SK-N-SH (cell line): ENCODE measurements around the gene RIMS4. TPM values are rescaled to one million over a fixed set of nuclear protein-coding genes. Genes with fewer than 3 reads are reported as not detected.

Experiments
- CTCF ChIA-PET: fragments of 300-600, 350-600 bp; formaldehyde crosslinking; extraction: SDS; loops from one replicate; lab custom pipeline; 2021; lab: Yijun Ruan, JAX
- POLR2A ChIA-PET: fragments of 350-600 bp; sonication (Branson Sonifier 250); formaldehyde crosslinking; extraction: SDS; loops from one replicate; lab custom pipeline; 2020; ENCODE audit warnings: antibody characterized with exemption, inconsistent platforms; lab: Yijun Ruan, JAX
- DNase-seq: peaks from one replicate; pipeline ENCODE4 v3.0.0; 2012
- H2AFZ ChIP-seq: fragments of 200-600 bp; sonication (generic); 2 replicates; pipeline ENCODE4 v1.8.1; 2016; ENCODE audit warnings: antibody characterized with exemption, mild to moderate bottlenecking, low read depth
- H3F3A ChIP-seq: fragments of 200-600 bp; sonication (generic); replicated peaks from 2 replicates; pipeline ENCODE3; 2016; ENCODE audit warnings: antibody characterized with exemption, mild to moderate bottlenecking; ENCODE audit not compliant: insufficient read depth
- H3K27ac ChIP-seq, 2 experiments: fragments of 200-500 bp in 1 of 2; fragments of 200-600 bp in 1 of 2; sonication (Bioruptor generic) in 1 of 2; sonication (generic), shearing (Covaris generic) in 1 of 2; 2 replicates each; pipeline versions ENCODE4 v1.5.1 to v1.6.1; 2014 to 2016; ENCODE audit warnings: low read depth in 2 of 2, inconsistent platforms in 1 of 2, low read length in 1 of 2, mild to moderate bottlenecking in 1 of 2, mixed read lengths in 1 of 2
- H3K27me3 ChIP-seq: fragments of 200-600 bp; sonication (generic), shearing (Covaris generic); 2 replicates; pipeline ENCODE4 v1.6.1; 2016; ENCODE audit warnings: mixed run types; ENCODE audit not compliant: insufficient read depth
- H3K36me3 ChIP-seq, 2 experiments: fragments of 200-500 bp in 1 of 2; fragments of 200-600 bp in 1 of 2; sonication (Bioruptor generic) in 1 of 2; sonication (generic) in 1 of 2; replicated peaks in 1 of 2; 2 replicates each; pipeline versions ENCODE3 to v1.5.1; 2014 to 2016; ENCODE audit warnings: low read length in 1 of 2, mild to moderate bottlenecking in 1 of 2; ENCODE audit not compliant: insufficient read depth in 2 of 2, control insufficient read depth in 1 of 2
- H3K4me1 ChIP-seq, 2 experiments: fragments of 200-500 bp in 1 of 2; fragments of 200-600 bp in 1 of 2; sonication (Bioruptor generic) in 1 of 2; sonication (generic), shearing (Covaris generic) in 1 of 2; 2 replicates each; pipeline versions ENCODE4 v1.5.1 to v1.6.1; 2014 to 2016; ENCODE audit warnings: low read depth in 1 of 2, low read length in 1 of 2, mixed run types in 1 of 2; ENCODE audit not compliant: insufficient read depth in 2 of 2, control insufficient read depth in 1 of 2
- H3K4me2 ChIP-seq: fragments of 200-600 bp; sonication (generic), shearing (Covaris generic); 2 replicates; pipeline ENCODE4 v1.6.1; 2017; ENCODE audit warnings: mixed run types
- H3K4me3 ChIP-seq, 2 experiments: fragments of 200-500 bp in 1 of 2; fragments of 200-600 bp in 1 of 2; sonication (Bioruptor generic) in 1 of 2; sonication (generic), shearing (Covaris generic) in 1 of 2; 2 replicates each; pipeline versions ENCODE4 v1.5.1 to v1.8.1; 2014 to 2016; ENCODE audit warnings: low read depth in 2 of 2, inconsistent platforms in 1 of 2, low read length in 1 of 2, mild to moderate bottlenecking in 1 of 2, mixed read lengths in 1 of 2, moderate library complexity in 1 of 2
- H3K79me2 ChIP-seq: fragments of 200-600 bp; sonication (generic); 2 replicates; pipeline ENCODE4 v1.8.1; 2017; ENCODE audit warnings: mild to moderate bottlenecking; ENCODE audit not compliant: insufficient read depth
- H3K9ac ChIP-seq: fragments of 200-600 bp; sonication (generic); 2 replicates; pipeline ENCODE4 v1.6.1; 2017; ENCODE audit warnings: mixed run types
- H3K9me2 ChIP-seq: fragments of 200-600 bp; sonication (generic); 2 replicates; pipeline ENCODE4 v1.6.1; 2017; ENCODE audit warnings: mixed run types
- H3K9me3 ChIP-seq: fragments of 200-600 bp; sonication (generic); 2 replicates; pipeline ENCODE4 v1.6.1; 2017; ENCODE audit warnings: mixed run types, mild to moderate bottlenecking, moderate library complexity
- H4K20me1 ChIP-seq: fragments of 200-600 bp; sonication (generic); 2 replicates; pipeline ENCODE4 v1.6.1; 2017; ENCODE audit warnings: mild to moderate bottlenecking, mixed run types; ENCODE audit not compliant: insufficient read depth
- EP300 ChIP-seq, 2 experiments: IDR thresholded peaks; 2 replicates each; pipeline versions ENCODE4 v1.4.0 to v1.6.1; 2012; ENCODE audit warnings: borderline replicate concordance in 1 of 2, low read depth in 1 of 2, low read length in 1 of 2
- FOXJ3 ChIP-seq: sonication (generic); formaldehyde crosslinking; IDR thresholded peaks from 2 replicates; pipeline ENCODE4 v1.5.1; 2020; ENCODE audit warnings: mild to moderate bottlenecking, missing genetic modification reagents
- MEF2A ChIP-seq: IDR thresholded peaks from 2 replicates; pipeline ENCODE4 v1.4.0; 2012; ENCODE audit warnings: low read depth, borderline replicate concordance
- NFIC ChIP-seq: IDR thresholded peaks from 2 replicates; pipeline ENCODE4 v1.4.0; 2012; ENCODE audit warnings: borderline replicate concordance
- NRF1 ChIP-seq: IDR thresholded peaks from 2 replicates; pipeline ENCODE4 v1.6.1; 2012; ENCODE audit warnings: low read depth, mild to moderate bottlenecking, low read length
- RFX5 ChIP-seq: IDR thresholded peaks from 2 replicates; pipeline ENCODE4 v1.6.1; 2012; ENCODE audit warnings: mild to moderate bottlenecking, improper control_type of control experiment, low read length
- SIN3A ChIP-seq: IDR thresholded peaks from 2 replicates; pipeline ENCODE4 v1.6.1; 2012; ENCODE audit warnings: low read depth, mild to moderate bottlenecking, low read length, moderate library complexity, borderline replicate concordance
- TAF1 ChIP-seq: IDR thresholded peaks from 2 replicates; pipeline ENCODE4 v1.6.1; 2012; ENCODE audit warnings: low read depth, mild to moderate bottlenecking, low read length, moderate library complexity, borderline replicate concordance
- whole genome bisulfite sequencing: methylation state at CpG from one replicate; pipeline ENCODE4 v1.1.6; 2017; ENCODE audit warnings: low lambda C conversion rate; 5-methylcytosine and 5-hydroxymethylcytosine counted together
- polyA plus RNA-seq, 3 experiments: library from polyadenylated mRNA; depleted of rRNA; stranded (reverse); fragments of >200 nt; gene quantifications; 2 replicates each; pipeline ENCODE4 v1.2.3, GENCODE V29; 2012
- TF ChIP-seq, protein P1 (sequence below): fragments of 150-350 bp; IDR thresholded peaks from 2 replicates; pipeline ENCODE4 v1.6.1; 2016; ENCODE audit warnings: mild to moderate bottlenecking, low read depth, low read length

RIMS4 gene
- polyA plus RNA-seq, 1 of the 3 experiments (the other 2 are of a cell fraction): 0.13 TPM

DNA sequence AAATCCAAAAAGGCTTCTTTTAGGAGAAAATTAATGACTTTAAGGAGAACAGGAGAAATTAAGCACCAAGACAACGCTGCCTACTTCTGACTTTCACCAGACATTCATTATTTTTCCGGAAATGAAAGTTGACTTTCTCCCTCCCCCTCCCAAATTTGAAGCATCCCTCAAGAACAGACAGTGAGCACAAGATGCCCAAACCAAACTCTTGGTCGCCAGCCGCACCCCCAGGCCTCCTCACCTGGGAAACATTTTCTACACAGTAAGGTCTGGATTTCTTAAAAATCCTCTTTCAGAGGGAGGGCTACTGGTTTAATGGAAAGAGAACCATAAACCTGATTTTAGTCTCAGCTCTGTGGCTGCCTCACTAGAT, 2.7 kb downstream of the RIMS4 start:
- TF ChIP-seq NRF1: no peak
- TF ChIP-seq FOXJ3 (CRISPR knock-in tag): no peak
- no peak for TF ChIP-seq TAF1
- no peak for TF ChIP-seq MEF2A
- TF ChIP-seq NFIC: no peak
- WGBS: 72% methylated on average over 4 of the region's 4 CpGs
- no peak overlapping the region for H3K9ac ChIP-seq
- H3K9me3 ChIP-seq: no peaks in the 10 kb centered on the region
- no peaks in the 10 kb centered on the region for H3F3A ChIP-seq
- no peak overlapping the region for H3K4me2 ChIP-seq
- H3K4me1 ChIP-seq: peaks cover 0 to 64% of the 10 kb centered on the region in 2 experiments; a peak in 2 of 4 replicates
- H3K4me3 ChIP-seq: no peak overlapping the region
- no peaks in the 10 kb centered on the region for H3K36me3 ChIP-seq
- no peak overlapping the region for H2AFZ ChIP-seq
- no peaks in the 10 kb centered on the region for H3K9me2 ChIP-seq
- no peaks in the 10 kb centered on the region for H3K79me2 ChIP-seq
- peak overlapping the region in 1 of 2 experiments; percentile 90; a peak in 2 of 4 replicates for H3K27ac ChIP-seq
- DNase-seq: no peak
- H4K20me1 ChIP-seq: no peaks in the 10 kb centered on the region
- CTCF ChIA-PET: interaction anchor here (3.1 kb wide), 1 partner anchor 23 kb away, joined by 19 read pairs; no protein-coding TSS in a partner anchor
- POLR2A ChIA-PET: no interaction called here
- H3K27me3 ChIP-seq: peaks cover 47% of the 10 kb centered on the region

- WGBS: 38% methylated on average over 6 of the region's 7 CpGs
Measured at GRCh38 chr20:44807051-44807683, 3.2 kb downstream of the RIMS4 start.

GRCh38 chr20:44805979-44806620, 4.2 kb downstream of the RIMS4 start:
- H4K20me1 ChIP-seq: no peaks in the 10 kb centered on the region
- H3K4me2 ChIP-seq: no peak overlapping the region
- H3K4me1 ChIP-seq: peaks cover 0 to 68% of the 10 kb centered on the region in 2 experiments; a peak in 2 of 4 replicates
- no peaks in the 10 kb centered on the region for H3F3A ChIP-seq
- no peak overlapping the region for H3K4me3 ChIP-seq
- CTCF ChIA-PET: interaction anchor here (0.8 to 3.1 kb wide), 10 partner anchors 9 to 121 kb away, joined by 3 to 19 read pairs (median 4); no protein-coding TSS in a partner anchor
- peaks cover 34% of the 10 kb centered on the region for H3K27me3 ChIP-seq
- H2AFZ ChIP-seq: no peak overlapping the region
- H3K9me3 ChIP-seq: no peaks in the 10 kb centered on the region
- H3K79me2 ChIP-seq: no peaks in the 10 kb centered on the region
- DNase-seq: peak; percentile 91
- no peaks in the 10 kb centered on the region for H3K36me3 ChIP-seq
- no peaks in the 10 kb centered on the region for H3K9me2 ChIP-seq
- H3K9ac ChIP-seq: no peak overlapping the region
- peak in 1 of 2 experiments; percentile 66; a peak in 1 of 4 replicates for TF ChIP-seq EP300 (IDR thresholded peaks at IDR 0.05; ENCODE audit: borderline replicate concordance in 1 of 2, low read depth in 1 of 2, low read length in 1 of 2)
- peak; percentile 70 for TF ChIP-seq FOXJ3 (CRISPR knock-in tag)
- TF ChIP-seq SIN3A: no peak
- TF ChIP-seq RFX5: peak; percentile 87
- H3K27ac ChIP-seq: peak overlapping the region in 1 of 2 experiments; percentile 90; a peak in 2 of 4 replicates
- WGBS: 8% methylated on average over 6 of the region's 9 CpGs
- POLR2A ChIA-PET: interaction anchor here (0.6 to 1.4 kb wide), 5 partner anchors 21 to 79 kb away, joined by 3 to 5 read pairs (median 4); partner anchors contain the start of gene YWHAB

More at GRCh38 chr20:44807051-44807683, 3.2 kb downstream of the RIMS4 start:
- H3F3A ChIP-seq: no peaks in the 10 kb centered on the region
- no peaks in the 10 kb centered on the region for H3K36me3 ChIP-seq
- no peaks in the 10 kb centered on the region for H4K20me1 ChIP-seq
- ChIA-PET CTCF (interaction anchor here (0.8 to 3.1 kb wide), 7 partner anchors 11 to 63 kb away, joined by 3 to 19 read pairs (median 3); no protein-coding TSS in a partner anchor), POLR2A (interaction anchor here (1.4 kb wide), 1 partner anchor 59 kb away, joined by 4 read pairs; no protein-coding TSS in a partner anchor)
- peak overlapping the region in 1 of 2 experiments; percentile 90; a peak in 2 of 4 replicates for H3K27ac ChIP-seq
- no peak overlapping the region for H3K4me3 ChIP-seq
- H2AFZ ChIP-seq: no peak overlapping the region
- peaks cover 44% of the 10 kb centered on the region for H3K27me3 ChIP-seq
- H3K4me1 ChIP-seq: peaks cover 0 to 64% of the 10 kb centered on the region in 2 experiments; a peak in 2 of 4 replicates
- H3K4me2 ChIP-seq: no peak overlapping the region
- no peaks in the 10 kb centered on the region for H3K9me2 ChIP-seq
- H3K79me2 ChIP-seq: no peaks in the 10 kb centered on the region
- H3K9me3 ChIP-seq: no peaks in the 10 kb centered on the region
- no peak for DNase-seq
- H3K9ac ChIP-seq: no peak overlapping the region
- TF ChIP-seq, protein P1, sequence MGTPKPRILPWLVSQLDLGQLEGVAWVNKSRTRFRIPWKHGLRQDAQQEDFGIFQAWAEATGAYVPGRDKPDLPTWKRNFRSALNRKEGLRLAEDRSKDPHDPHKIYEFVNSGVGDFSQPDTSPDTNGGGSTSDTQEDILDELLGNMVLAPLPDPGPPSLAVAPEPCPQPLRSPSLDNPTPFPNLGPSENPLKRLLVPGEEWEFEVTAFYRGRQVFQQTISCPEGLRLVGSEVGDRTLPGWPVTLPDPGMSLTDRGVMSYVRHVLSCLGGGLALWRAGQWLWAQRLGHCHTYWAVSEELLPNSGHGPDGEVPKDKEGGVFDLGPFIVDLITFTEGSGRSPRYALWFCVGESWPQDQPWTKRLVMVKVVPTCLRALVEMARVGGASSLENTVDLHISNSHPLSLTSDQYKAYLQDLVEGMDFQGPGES: no peak
